ENCODE results near the gene GNA14.

GRCh38 chr9:77598991-77599390, 49.1 kb downstream of the GNA14 start:
- no peak for TF ChIP-seq CTCF (conservative IDR thresholded peaks at IDR 0.05; ENCODE audit: low read depth, low read length)
- no peak for TF ChIP-seq EZH2phosphoT487 (IDR thresholded peaks at IDR 0.05; ENCODE audit: borderline replicate concordance, low read length)
- no peak for TF ChIP-seq EZH2 (IDR thresholded peaks at IDR 0.05; ENCODE audit: low read length, unreplicated experiment)

All from PC-3 (cell line).